CD4-positive, alpha-beta T cell (primary cell): ENCODE results near the gene KDM2A. TPM values are rescaled to one million over a fixed set of nuclear protein-coding genes. Genes with fewer than 3 reads are reported as not detected.

Experiments used
- ATAC-seq: fragments of 200-7000 bp; cut with Tn5 transposase; one replicate; pipeline ENCODE4 v1.10.0; 2022; ENCODE audit warnings: mild to moderate bottlenecking; ENCODE audit not compliant: poor library complexity
- CTCF ChIA-PET: fragments of 350-600 bp; sonication (Branson Sonifier 250); formaldehyde crosslinking; loops from one replicate; lab custom pipeline; 2021; ENCODE audit warnings: antibody characterized with exemption, inconsistent platforms; lab: Charles Lee
- POLR2A ChIA-PET: fragments of 350-600 bp; sonication (Branson Sonifier 250); formaldehyde crosslinking; loops from one replicate; lab custom pipeline; 2021; ENCODE audit warnings: antibody characterized with exemption, inconsistent platforms; lab: Charles Lee
- DNase-seq, 14 experiments: peaks; one replicate each; pipeline ENCODE4 v3.0.0-alpha.2; 2013 to 2020; ENCODE audit warnings: mixed read lengths in 2 of 14
- H3K27ac ChIP-seq, 2 donors: one replicate each; pipeline versions ENCODE4 v1.5.1 to v1.7.0; 2013; ENCODE audit warnings: low read length in 2 of 2, low read depth in 1 of 2, mild to moderate bottlenecking in 1 of 2
- H3K27me3 ChIP-seq, 2 experiments: 1 replicate in 1 of 2; 2 replicates in 1 of 2; pipeline versions ENCODE4 v1.6.1 to v1.7.0; 2013; ENCODE audit warnings: low read length in 2 of 2, control low read depth in 1 of 2, mild to moderate bottlenecking in 1 of 2, moderate library complexity in 1 of 2; ENCODE audit not compliant: insufficient read depth in 2 of 2, control insufficient read depth in 1 of 2
- H3K36me3 ChIP-seq: one replicate; pipeline ENCODE4 v1.6.1; 2013; ENCODE audit warnings: low read length, control low read depth; ENCODE audit not compliant: insufficient read depth
- H3K4me1 ChIP-seq: one replicate; pipeline ENCODE4 v1.6.1; 2013; ENCODE audit warnings: low read length, control low read depth; ENCODE audit not compliant: insufficient read depth
- H3K4me3 ChIP-seq: one replicate; pipeline ENCODE4 v1.5.1; 2013; ENCODE audit warnings: mild to moderate bottlenecking, low read length, moderate library complexity
- H3K9me3 ChIP-seq, 2 experiments: 1 replicate in 1 of 2; 2 replicates in 1 of 2; pipeline versions ENCODE4 v1.6.1 to v1.7.0; 2013; ENCODE audit warnings: low read length in 2 of 2, mild to moderate bottlenecking in 2 of 2, control low read depth in 1 of 2, moderate library complexity in 1 of 2; ENCODE audit not compliant: control insufficient read depth in 1 of 2, insufficient read depth in 1 of 2
- H3K27ac Mint-ChIP-seq: one replicate; pipeline ENCODE4 v1.8.0; 2020; ENCODE audit warnings: mixed read lengths
- H3K27me3 Mint-ChIP-seq: one replicate; pipeline ENCODE4 v1.8.0; 2021; ENCODE audit warnings: mixed read lengths
- H3K36me3 Mint-ChIP-seq: one replicate; pipeline ENCODE4 v1.8.0; 2021; ENCODE audit warnings: low read depth, mixed read lengths
- H3K4me1 Mint-ChIP-seq: one replicate; pipeline ENCODE4 v1.8.0; 2021; ENCODE audit warnings: low read depth, mixed read lengths
- H3K4me3 Mint-ChIP-seq: one replicate; pipeline ENCODE4 v1.8.0; 2020; ENCODE audit warnings: mild to moderate bottlenecking, mixed read lengths
- H3K9me3 Mint-ChIP-seq: one replicate; pipeline ENCODE4 v1.8.0; 2020; ENCODE audit warnings: mixed read lengths
- CTCF ChIP-seq: fragments of 200-600 bp; IDR thresholded peaks from one replicate; pipeline ENCODE4 v1.8.0; 2022; ENCODE audit warnings: antibody characterized with exemption, mild to moderate bottlenecking
- intact Hi-C, 2 experiments: fragments of 100-400 bp; cut with DNase I in 1 of 2; cut with micrococcal nuclease in 1 of 2; formaldehyde crosslinking; loops; one replicate each; pipeline versions ENCODE4 v1.15.1 to v1.9.0; 2023 to 2025; cut with DNase I, micrococcal nuclease
- total RNA-seq, 174 experiments: library from RNA in 2 of 174; stranded (reverse) in 2 of 174; gene quantifications; one replicate each; pipeline ENCODE4 v1.2.3 and lab custom pipeline; 2021 to 2026

KDM2A gene
- total RNA-seq, 2 experiments from 2014 or later, result 410 to 412 TPM

GRCh38 chr11:67306769-67307544 is 187.9 kb downstream of the KDM2A start:
- DNase-seq, result no peak
- no peak for TF ChIP-seq CTCF

GRCh38 chr11:67307545-67308001 is 188.5 kb downstream of the KDM2A start:
- DNase-seq (no peak), ATAC-seq (no peak)
- Mint-ChIP-seq H3K27ac (no peak overlapping the region), H3K4me1 (peaks cover 12% of the 10 kb centered on the region), H3K4me3 (no peak overlapping the region), H3K27me3 (no peaks in the 10 kb centered on the region), H3K9me3 (no peaks in the 10 kb centered on the region), H3K36me3 (peaks cover 2% of the 10 kb centered on the region)
- intact Hi-C loops, result no loop called here
- H3K4me3 ChIP-seq, result no peak overlapping the region
- TF ChIP-seq CTCF, result no peak
- POLR2A ChIA-PET, result interaction anchor here (1.1 to 1.4 kb wide), 2 partner anchors 20 to 30 kb away, joined by 3 to 5 read pairs; no protein-coding TSS in a partner anchor
- H3K4me1 ChIP-seq, result peaks cover 48% of the 10 kb centered on the region
- no peak overlapping the region for H3K27ac ChIP-seq
- CTCF ChIA-PET, result interaction anchor here (2.3 kb wide), 1 partner anchor 10 kb away, joined by 10 read pairs; no protein-coding TSS in a partner anchor
- H3K36me3 ChIP-seq, result peaks cover 5% of the 10 kb centered on the region
- H3K27me3 ChIP-seq, result no peaks in the 10 kb centered on the region
- no peaks in the 10 kb centered on the region for H3K9me3 ChIP-seq

More at GRCh38 chr11:67306769-67307544, 187.9 kb downstream of the KDM2A start:
- Histone ChIP-seq H3K4me1 (peaks cover 48% of the 10 kb centered on the region), H3K4me3 (no peak overlapping the region), H3K27ac (no peak overlapping the region), H3K9me3 (no peaks in the 10 kb centered on the region), H3K36me3 (peaks cover 5% of the 10 kb centered on the region), H3K27me3 (no peaks in the 10 kb centered on the region)
- H3K4me1 Mint-ChIP-seq, result peaks cover 6% of the 10 kb centered on the region
- H3K9me3 Mint-ChIP-seq, result no peaks in the 10 kb centered on the region
- ATAC-seq, result no peak
- H3K27ac Mint-ChIP-seq, result no peak overlapping the region
- no peak overlapping the region for H3K4me3 Mint-ChIP-seq
- intact Hi-C loops, result no loop called here
- no peaks in the 10 kb centered on the region for H3K27me3 Mint-ChIP-seq
- POLR2A ChIA-PET, result interaction anchor here (0.9 to 1.4 kb wide), 2 partner anchors 13 to 19 kb away, joined by 3 to 5 read pairs; no protein-coding TSS in a partner anchor
- CTCF ChIA-PET, result interaction anchor here (2.3 kb wide), 1 partner anchor 11 kb away, joined by 10 read pairs; no protein-coding TSS in a partner anchor
- peaks cover 7% of the 10 kb centered on the region for H3K36me3 Mint-ChIP-seq

Other genes starting within 250 kb of the KDM2A start
- 1 to 10 TPM; 5.1 to 7.1 TPM for gene PC, start 160.9 kb upstream of the KDM2A start, total RNA-seq
- not detected for gene C11orf86, start 144.0 kb upstream of the KDM2A start, total RNA-seq
- not detected for gene SYT12, start 96.1 kb upstream of the KDM2A start, total RNA-seq
- not detected for gene RHOD, start 62.4 kb upstream of the KDM2A start, total RNA-seq
- 100 to 1,000 TPM; 309 to 325 TPM for gene GRK2, start 147.2 kb downstream of the KDM2A start, total RNA-seq
- gene ANKRD13D, start 170.0 kb downstream of the KDM2A start, total RNA-seq, result 100 to 1,000 TPM; 160 to 161 TPM
- gene SSH3, start 184.3 kb downstream of the KDM2A start, total RNA-seq, result 1 to 10 TPM; 8.5 to 8.8 TPM
- 10 to 100 TPM; 31.7 to 39.5 TPM for gene POLD4, start 234.3 kb downstream of the KDM2A start, total RNA-seq